Breast epithelium (tissue), 4 donors: ENCODE data around the gene UNC5CL. TPM values are rescaled to one million over a fixed set of nuclear protein-coding genes. Genes with fewer than 3 reads are reported as not detected.

Source experiments
- DNase-seq, 2 donors: peaks; one replicate each; pipeline ENCODE4 v3.0.0-alpha.2; 2019; ENCODE audit warnings: low spot score in 2 of 2
- H3K27ac ChIP-seq, 2 donors: fragments of 200-600 bp; sonication (generic) in 1 of 2; one replicate each; pipeline ENCODE4 v1.5.1; 2016 to 2019; ENCODE audit warnings: mild to moderate bottlenecking in 1 of 2
- H3K27me3 ChIP-seq, 2 donors: fragments of 200-600 bp; sonication (generic) in 1 of 2; one replicate each; pipeline versions ENCODE4 v1.5.1 to v1.6.0; 2017 to 2019; ENCODE audit warnings: control low read depth in 1 of 2, mild to moderate bottlenecking in 1 of 2
- H3K36me3 ChIP-seq: fragments of 200-600 bp; one replicate; pipeline ENCODE4 v1.5.1; 2019
- H3K4me1 ChIP-seq, 2 donors: fragments of 200-600 bp; sonication (generic); one replicate each; pipeline ENCODE4 v1.5.1; 2016 to 2019; ENCODE audit warnings: control low read depth in 1 of 2
- H3K4me3 ChIP-seq, 3 donors: fragments of 200-600 bp; sonication (generic); 1 replicate in 2 of 3; 2 replicates in 1 of 3; pipeline ENCODE4 v1.5.1; 2016 to 2019; ENCODE audit warnings: mild to moderate bottlenecking in 3 of 3, moderate library complexity in 2 of 3
- H3K9me3 ChIP-seq, 2 donors: fragments of 200-600 bp; sonication (generic) in 1 of 2; one replicate each; pipeline ENCODE4 v1.5.1; 2016 to 2019; ENCODE audit warnings: control low read depth in 1 of 2
- POLR2A ChIP-seq: fragments of 450-650 bp; IDR thresholded peaks from one replicate; pipeline ENCODE4 v1.6.1; 2016; ENCODE audit warnings: antibody characterized with exemption, mild to moderate bottlenecking, moderate library complexity
- POLR2AphosphoS5 ChIP-seq, 3 donors: sonication (generic); formaldehyde crosslinking; IDR thresholded peaks; one replicate each; pipeline ENCODE4 v1.6.1; 2017; ENCODE audit warnings: antibody characterized with exemption in 3 of 3
- intact Hi-C: fragments of 100-400 bp; cut with DNase I; formaldehyde crosslinking; loops from one replicate; pipeline ENCODE4 v1.15.1; 2023; ENCODE audit warnings: low total_unique reads
- total RNA-seq, 3 donors: library from RNA; depleted of rRNA; stranded (reverse); fragments of >200 nt; gene quantifications; one replicate each; pipeline ENCODE4 v1.1.0, GENCODE V29; 2016
- TF ChIP-seq, protein P1 (sequence below), 3 donors: fragments of 450-650 bp; IDR thresholded peaks; one replicate each; pipeline ENCODE4 v1.5.1; 2016 to 2017; ENCODE audit warnings: antibody characterized with exemption in 3 of 3, mild to moderate bottlenecking in 3 of 3, moderate library complexity in 3 of 3

UNC5CL gene
- total RNA-seq, 3 donors from 2014 or later: 1.1 to 2.0 (median 1.8) TPM

DNA sequence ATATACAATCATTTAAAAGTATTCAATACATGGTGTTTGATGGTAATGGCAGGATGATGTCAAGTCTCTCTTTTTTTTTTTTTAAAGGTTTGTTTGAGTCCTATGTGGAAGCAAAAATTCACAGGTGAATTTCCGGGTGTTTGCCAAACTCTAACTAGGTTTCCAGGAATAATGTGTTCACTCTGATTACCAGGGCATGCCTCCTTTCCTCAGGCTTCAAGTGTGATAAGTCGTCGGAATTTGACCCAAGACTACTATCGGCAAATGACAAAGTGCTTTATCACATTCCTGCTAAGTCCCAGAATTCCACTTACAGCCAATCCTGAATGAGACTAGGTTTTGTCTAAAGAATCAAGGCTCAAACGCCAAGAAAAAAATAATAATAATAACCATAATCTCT, 25.8 kb upstream of the UNC5CL start:
- TF ChIP-seq POLR2A (no peak), POLR2AphosphoS5 (IDR thresholded peaks at IDR 0.05) (no peak)
- TF ChIP-seq, protein P1, sequence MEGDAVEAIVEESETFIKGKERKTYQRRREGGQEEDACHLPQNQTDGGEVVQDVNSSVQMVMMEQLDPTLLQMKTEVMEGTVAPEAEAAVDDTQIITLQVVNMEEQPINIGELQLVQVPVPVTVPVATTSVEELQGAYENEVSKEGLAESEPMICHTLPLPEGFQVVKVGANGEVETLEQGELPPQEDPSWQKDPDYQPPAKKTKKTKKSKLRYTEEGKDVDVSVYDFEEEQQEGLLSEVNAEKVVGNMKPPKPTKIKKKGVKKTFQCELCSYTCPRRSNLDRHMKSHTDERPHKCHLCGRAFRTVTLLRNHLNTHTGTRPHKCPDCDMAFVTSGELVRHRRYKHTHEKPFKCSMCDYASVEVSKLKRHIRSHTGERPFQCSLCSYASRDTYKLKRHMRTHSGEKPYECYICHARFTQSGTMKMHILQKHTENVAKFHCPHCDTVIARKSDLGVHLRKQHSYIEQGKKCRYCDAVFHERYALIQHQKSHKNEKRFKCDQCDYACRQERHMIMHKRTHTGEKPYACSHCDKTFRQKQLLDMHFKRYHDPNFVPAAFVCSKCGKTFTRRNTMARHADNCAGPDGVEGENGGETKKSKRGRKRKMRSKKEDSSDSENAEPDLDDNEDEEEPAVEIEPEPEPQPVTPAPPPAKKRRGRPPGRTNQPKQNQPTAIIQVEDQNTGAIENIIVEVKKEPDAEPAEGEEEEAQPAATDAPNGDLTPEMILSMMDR (IDR thresholded peaks at IDR 0.05): no peak
- H3K27ac ChIP-seq: no peak overlapping the region
- no peak for DNase-seq
- intact Hi-C loops: no loop called here
- no peaks in the 10 kb centered on the region for H3K4me1 ChIP-seq
- no peak overlapping the region for H3K4me3 ChIP-seq
- H3K9me3 ChIP-seq: no peaks in the 10 kb centered on the region
- H3K36me3 ChIP-seq: no peaks in the 10 kb centered on the region
- H3K27me3 ChIP-seq: no peaks in the 10 kb centered on the region

DNA sequence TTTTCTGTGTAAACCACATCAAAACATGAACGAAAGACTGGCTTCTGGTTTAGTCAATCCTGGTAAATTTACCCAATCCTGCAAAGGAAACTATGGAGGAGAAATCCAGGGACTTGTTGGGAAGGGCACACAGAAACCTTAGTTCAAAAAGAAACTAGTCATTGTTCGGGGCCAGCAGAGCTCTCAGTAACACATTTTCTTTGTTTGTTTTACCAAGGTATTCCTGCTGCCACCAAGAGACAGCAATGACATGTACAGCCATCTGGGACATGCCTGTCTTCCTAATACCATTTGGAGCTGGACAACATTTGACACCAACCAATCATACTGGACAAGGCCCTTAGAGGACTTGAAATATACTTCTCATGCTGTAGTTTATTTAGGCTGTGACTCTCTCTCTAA, 24.9 kb upstream of the UNC5CL start:
- intact Hi-C loops: no loop called here
- Histone ChIP-seq H3K9me3 (no peaks in the 10 kb centered on the region), H3K27ac (no peak overlapping the region), H3K36me3 (no peaks in the 10 kb centered on the region), H3K4me3 (no peak overlapping the region), H3K4me1 (no peaks in the 10 kb centered on the region), H3K27me3 (no peaks in the 10 kb centered on the region)
- DNase-seq: no peak
- TF ChIP-seq POLR2AphosphoS5 (IDR thresholded peaks at IDR 0.05) (no peak), POLR2A (no peak)
- TF ChIP-seq, protein P1 (IDR thresholded peaks at IDR 0.05): no peak

DNA sequence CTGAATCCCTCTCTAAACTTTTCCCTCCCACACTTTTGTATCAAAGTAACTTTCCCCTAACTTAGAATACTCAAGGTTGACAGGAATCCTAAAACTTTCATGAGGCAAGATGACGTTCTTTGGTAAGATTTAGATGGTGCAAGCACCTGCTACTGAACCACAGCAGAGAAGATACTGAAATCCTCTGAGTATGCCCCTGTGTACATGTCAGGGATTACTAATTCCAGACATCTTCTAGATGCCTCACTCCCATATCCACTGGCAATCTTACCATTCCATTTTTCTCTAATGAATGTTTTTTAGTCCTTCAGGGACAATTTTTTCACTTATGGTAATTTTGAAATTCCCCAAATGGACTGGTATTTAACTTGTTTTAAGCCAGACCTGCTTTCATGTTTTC, 23.0 kb upstream of the UNC5CL start:
- H3K27ac ChIP-seq: no peak overlapping the region
- TF ChIP-seq, protein P1 (IDR thresholded peaks at IDR 0.05): no peak
- intact Hi-C loops: no loop called here
- H3K27me3 ChIP-seq: no peaks in the 10 kb centered on the region
- no peak overlapping the region for H3K4me3 ChIP-seq
- H3K9me3 ChIP-seq: no peaks in the 10 kb centered on the region
- no peaks in the 10 kb centered on the region for H3K4me1 ChIP-seq
- no peak for DNase-seq
- H3K36me3 ChIP-seq: no peaks in the 10 kb centered on the region

DNA sequence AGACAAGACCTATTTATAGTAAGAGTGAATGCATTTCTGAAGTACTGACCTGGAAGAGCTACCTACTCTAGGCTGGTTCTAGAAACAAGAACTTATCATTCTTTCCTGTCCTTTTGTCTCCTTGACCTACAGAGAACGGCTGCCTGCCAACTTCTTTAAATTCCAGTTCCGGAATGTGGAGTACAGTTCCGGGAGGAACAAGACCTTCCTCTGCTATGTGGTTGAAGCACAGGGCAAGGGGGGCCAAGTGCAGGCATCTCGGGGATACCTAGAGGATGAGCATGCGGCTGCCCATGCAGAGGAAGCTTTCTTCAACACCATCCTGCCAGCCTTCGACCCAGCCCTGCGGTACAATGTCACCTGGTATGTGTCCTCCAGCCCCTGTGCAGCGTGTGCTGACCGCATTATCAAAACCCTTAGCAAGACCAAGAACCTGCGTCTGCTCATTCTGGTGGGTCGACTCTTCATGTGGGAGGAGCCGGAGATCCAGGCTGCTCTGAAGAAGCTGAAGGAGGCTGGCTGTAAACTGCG, 22.2 kb upstream of the UNC5CL start:
- Histone ChIP-seq H3K36me3 (no peaks in the 10 kb centered on the region), H3K4me1 (no peaks in the 10 kb centered on the region), H3K9me3 (no peaks in the 10 kb centered on the region), H3K4me3 (no peak overlapping the region), H3K27ac (no peak overlapping the region), H3K27me3 (no peaks in the 10 kb centered on the region)
- DNase-seq: no peak
- TF ChIP-seq POLR2AphosphoS5 (IDR thresholded peaks at IDR 0.05) (no peak), POLR2A (no peak)
- TF ChIP-seq, protein P1 (IDR thresholded peaks at IDR 0.05): no peak
- intact Hi-C loops: no loop called here

DNA sequence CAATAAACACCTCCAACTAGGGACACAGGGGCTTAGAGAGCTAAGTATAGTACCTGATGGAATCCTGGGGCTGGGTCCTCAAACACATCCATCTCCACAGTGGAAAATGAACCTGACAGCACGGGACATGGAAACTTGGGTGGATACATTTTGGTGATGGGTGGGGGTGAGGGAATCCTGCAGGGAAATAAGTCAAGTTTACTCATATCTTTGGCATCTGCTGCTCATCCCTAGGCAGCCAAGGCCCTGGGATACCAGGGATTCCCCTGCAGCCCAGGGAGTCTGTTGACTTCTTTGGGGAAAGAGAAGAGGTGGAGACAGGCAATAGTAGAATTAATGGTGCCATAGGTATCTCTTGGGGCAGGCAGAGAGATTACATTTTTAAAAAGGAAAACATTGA, 20.5 kb upstream of the UNC5CL start:
- no peak overlapping the region for H3K4me3 ChIP-seq
- TF ChIP-seq, protein P1 (IDR thresholded peaks at IDR 0.05): no peak
- TF ChIP-seq POLR2A (no peak), POLR2AphosphoS5 (IDR thresholded peaks at IDR 0.05) (no peak)
- no peak overlapping the region for H3K27ac ChIP-seq
- no peaks in the 10 kb centered on the region for H3K27me3 ChIP-seq
- no peaks in the 10 kb centered on the region for H3K9me3 ChIP-seq
- H3K4me1 ChIP-seq: no peaks in the 10 kb centered on the region
- no peak for DNase-seq
- H3K36me3 ChIP-seq: no peaks in the 10 kb centered on the region
- intact Hi-C loops: no loop called here
